Osteoblast (primary cell): ENCODE measurements around the gene EPB41. TPM values are rescaled to one million over a fixed set of nuclear protein-coding genes. Genes with fewer than 3 reads are reported as not detected.
"Not testable (repeated sequence)": the region's sequence is repeated elsewhere in the genome, so short reads cannot be mapped to it uniquely, and the experiment has no call there.

ENCODE experiments used
- DNase-seq: peaks from one replicate; pipeline ENCODE4 v3.0.0; 2011; ENCODE audit warnings: low spot score, mixed read lengths; ENCODE audit not compliant: insufficient read length; ENCODE audit errors: missing footprints
- H2AFZ ChIP-seq: 2 replicates; pipeline ENCODE4 v1.6.0; 2011; ENCODE audit warnings: mild to moderate bottlenecking, low read length
- H3K27ac ChIP-seq: 2 replicates; pipeline ENCODE4 v1.5.1; 2011; ENCODE audit warnings: mild to moderate bottlenecking, low read depth, low read length, moderate library complexity
- H3K27me3 ChIP-seq: 2 replicates; pipeline ENCODE4 v1.6.0; 2012; ENCODE audit warnings: mild to moderate bottlenecking, control low read depth, inconsistent platforms, low read length, moderate library complexity; ENCODE audit not compliant: insufficient read depth
- H3K36me3 ChIP-seq: 2 replicates; pipeline ENCODE4 v1.5.1; 2011; ENCODE audit warnings: mild to moderate bottlenecking, low read length, control low read depth, moderate library complexity; ENCODE audit not compliant: insufficient read depth
- H3K4me1 ChIP-seq: 2 replicates; pipeline ENCODE4 v1.5.1; 2011; ENCODE audit warnings: mild to moderate bottlenecking, low read length, control low read depth, moderate library complexity; ENCODE audit not compliant: insufficient read depth
- H3K4me2 ChIP-seq: 2 replicates; pipeline ENCODE4 v1.6.0; 2011; ENCODE audit warnings: mild to moderate bottlenecking, low read length; ENCODE audit not compliant: insufficient read depth
- H3K4me3 ChIP-seq: fragments of 200-600 bp; sonication (generic); 3 replicates; pipeline ENCODE4 v1.5.1; 2012; ENCODE audit warnings: mild to moderate bottlenecking, low read length, inconsistent platforms; ENCODE audit not compliant: insufficient read depth
- H3K79me2 ChIP-seq: 2 replicates; pipeline ENCODE4 v1.6.0; 2012; ENCODE audit warnings: mild to moderate bottlenecking, low read length, control low read depth, inconsistent platforms; ENCODE audit not compliant: insufficient read depth
- H3K9me3 ChIP-seq: 2 replicates; pipeline ENCODE4 v1.5.1; 2011; ENCODE audit warnings: low read depth, low read length, control low read depth
- H4K20me1 ChIP-seq: 2 replicates; pipeline ENCODE4 v1.6.0; 2012; ENCODE audit warnings: mild to moderate bottlenecking, low read length, control low read depth; ENCODE audit not compliant: insufficient read depth
- CTCF ChIP-seq: IDR thresholded peaks from 2 replicates; pipeline ENCODE4 v1.5.1; 2011; ENCODE audit warnings: mild to moderate bottlenecking, low read depth, low read length, moderate library complexity; ENCODE audit errors: extremely low read depth
- total RNA-seq: library from RNA; depleted of rRNA; stranded (reverse); fragments of >200 nt; gene quantifications from 2 replicates; pipeline ENCODE4 v1.2.3, GENCODE V29; 2012

EPB41 gene
- total RNA-seq, 1 donor, result 20.6 TPM

DNA sequence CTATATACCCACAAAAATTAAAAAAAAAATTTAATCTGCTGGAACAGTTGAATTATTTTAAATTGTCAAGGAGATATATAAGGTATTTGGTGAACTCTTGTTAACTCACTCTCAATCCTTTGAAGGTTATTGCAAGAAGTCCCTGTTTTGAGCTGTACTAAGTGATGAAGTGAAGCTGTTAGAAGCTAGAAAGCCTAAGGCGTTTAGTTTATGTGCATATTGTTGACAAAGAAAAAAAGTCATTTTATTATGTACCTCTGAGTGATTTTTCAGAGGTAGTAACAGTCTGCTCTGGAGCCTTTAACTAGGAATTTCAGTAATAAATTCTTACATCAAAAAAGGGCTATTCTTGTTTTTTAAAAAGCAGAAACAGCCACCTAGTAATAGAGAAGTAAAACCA is 149.7 kb downstream of the EPB41 start:
- Histone ChIP-seq H3K4me3 (no peak overlapping the region), H3K36me3 (no peaks in the 10 kb centered on the region), H3K9me3 (no peaks in the 10 kb centered on the region), H3K79me2 (no peaks in the 10 kb centered on the region), H3K4me2 (no peak overlapping the region), H2AFZ (no peak overlapping the region), H3K27ac (no peak overlapping the region), H4K20me1 (no peaks in the 10 kb centered on the region), H3K4me1 (no peaks in the 10 kb centered on the region), H3K27me3 (no peaks in the 10 kb centered on the region)
- no peak for TF ChIP-seq CTCF
- DNase-seq, result no peak

GRCh38 chr1:29077155-29077554 is 162.8 kb downstream of the EPB41 start:
- Histone ChIP-seq H3K27me3 (no peaks in the 10 kb centered on the region), H3K79me2 (no peaks in the 10 kb centered on the region), H4K20me1 (no peaks in the 10 kb centered on the region), H3K4me3 (no peak overlapping the region), H3K4me1 (no peaks in the 10 kb centered on the region), H2AFZ (no peak overlapping the region), H3K36me3 (no peaks in the 10 kb centered on the region), H3K4me2 (no peak overlapping the region), H3K27ac (no peak overlapping the region), H3K9me3 (no peaks in the 10 kb centered on the region)
- no peak for TF ChIP-seq CTCF
- DNase-seq, result no peak

- H3K27ac ChIP-seq, H3K9me3 ChIP-seq, H3K79me2 ChIP-seq, H2AFZ ChIP-seq, H3K27me3 ChIP-seq, H3K4me3 ChIP-seq, H3K4me2 ChIP-seq, DNase-seq, H3K36me3 ChIP-seq, H3K4me1 ChIP-seq, H4K20me1 ChIP-seq: not testable (repeated sequence)
These were observed 165.7 kb downstream of the EPB41 start for GRCh38 chr1:29079916-29080629.

DNA sequence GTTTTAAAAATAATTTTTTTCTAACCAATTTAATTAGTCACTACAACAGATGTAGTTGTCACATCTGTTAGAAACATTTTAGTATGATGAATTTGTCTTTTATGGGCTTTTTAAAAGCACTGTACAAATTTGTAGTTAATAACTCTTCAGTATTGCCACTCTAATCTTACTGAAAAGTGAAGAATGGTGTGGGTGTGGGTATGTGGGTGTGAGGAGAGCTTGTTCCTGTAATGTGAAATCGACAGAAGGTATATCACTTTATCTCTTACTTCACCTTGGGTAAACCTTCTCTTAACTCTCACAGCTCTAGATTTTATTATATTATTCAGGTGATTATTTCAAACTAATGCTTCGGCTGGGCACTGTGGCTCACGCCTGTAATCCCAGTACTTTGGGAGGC is 166.8 kb downstream of the EPB41 start:
- Histone ChIP-seq H3K36me3 (no peaks in the 10 kb centered on the region), H3K79me2 (no peaks in the 10 kb centered on the region), H3K4me3 (no peak overlapping the region), H3K27me3 (no peaks in the 10 kb centered on the region), H2AFZ (no peak overlapping the region), H3K27ac (no peak overlapping the region), H3K4me2 (no peak overlapping the region), H3K9me3 (no peaks in the 10 kb centered on the region), H4K20me1 (no peaks in the 10 kb centered on the region), H3K4me1 (no peaks in the 10 kb centered on the region)
- no peak for DNase-seq
- no peak for TF ChIP-seq CTCF
